H1 (cell line): ENCODE measurements around the gene AXIN2. TPM values are rescaled to one million over a fixed set of nuclear protein-coding genes. Genes with fewer than 3 reads are reported as not detected.

ENCODE experiments used
- CTCF ChIA-PET: fragments of 300-600 bp; sonication (Branson Sonifier 250); formaldehyde crosslinking; loops from one replicate; lab custom pipeline; 2021; ENCODE audit not compliant: partially characterized antibody; lab: Charles Lee
- POLR2A ChIA-PET: fragments of 300-600 bp; sonication (Branson Sonifier 250); formaldehyde crosslinking; loops from one replicate; lab custom pipeline; 2021; ENCODE audit warnings: inconsistent platforms; ENCODE audit not compliant: partially characterized antibody; lab: Charles Lee
- DNase-seq, 2 experiments: peaks; one replicate each; pipeline versions ENCODE4 v3.0.0 to v3.0.0-alpha.2; 2010 to 2022; ENCODE audit warnings: low spot score in 2 of 2, low read depth in 1 of 2, mixed read lengths in 1 of 2
- FAIRE-seq: peaks from 2 replicates; lab custom pipeline; 2011; peaks lifted over from hg19 to GRCh38; lab: Jason Lieb, UNC
- H2AFZ ChIP-seq: 2 replicates; pipeline ENCODE4 v1.8.1; 2012; ENCODE audit warnings: low read length, inconsistent platforms
- H2AK5ac ChIP-seq: 2 replicates; pipeline ENCODE4 v1.6.1; 2013; ENCODE audit warnings: low read depth, low read length
- H2BK120ac ChIP-seq: replicated peaks from 2 replicates; pipeline ENCODE3; 2013; ENCODE audit warnings: low read depth, low read length, inconsistent platforms
- H2BK12ac ChIP-seq: 2 replicates; pipeline ENCODE4 v1.6.1; 2013; ENCODE audit warnings: low read depth, low read length
- H2BK15ac ChIP-seq: 2 replicates; pipeline ENCODE4 v1.6.1; 2013; ENCODE audit warnings: low read length
- H2BK20ac ChIP-seq: 2 replicates; pipeline ENCODE4 v1.6.1; 2013; ENCODE audit warnings: low read length
- H2BK5ac ChIP-seq: 2 replicates; pipeline ENCODE4 v1.6.1; 2013; ENCODE audit warnings: low read depth, low read length
- H3K14ac ChIP-seq: 2 replicates; pipeline ENCODE4 v1.6.1; 2013; ENCODE audit warnings: inconsistent platforms; ENCODE audit not compliant: insufficient read length
- H3K18ac ChIP-seq: 2 replicates; pipeline ENCODE4 v1.6.1; 2013; ENCODE audit warnings: low read length; ENCODE audit errors: extremely low read depth
- H3K23ac ChIP-seq: 2 replicates; pipeline ENCODE4 v1.6.1; 2013; ENCODE audit warnings: inconsistent platforms; ENCODE audit not compliant: insufficient read length
- H3K23me2 ChIP-seq: 2 replicates; pipeline ENCODE4 v1.6.1; 2013; ENCODE audit warnings: low read depth, low read length
- H3K27ac ChIP-seq: 2 replicates; pipeline ENCODE4 v1.6.1; 2011; ENCODE audit warnings: low read depth, low read length, inconsistent platforms
- H3K27me3 ChIP-seq, 4 experiments: replicated peaks in 1 of 4; 1 replicate in 1 of 4; 2 replicates in 3 of 4; pipeline versions ENCODE4 v1.6.1 to v1.8.1; 2011 to 2013; ENCODE audit warnings: low read length in 3 of 4, mild to moderate bottlenecking in 3 of 4, inconsistent platforms in 2 of 4, mixed read lengths in 2 of 4, moderate library complexity in 1 of 4; ENCODE audit not compliant: control insufficient read depth in 3 of 4, insufficient read depth in 3 of 4; ENCODE audit errors: extremely low read depth in 1 of 4
- H3K36me3 ChIP-seq, 4 experiments: 2 replicates each; pipeline versions ENCODE4 v1.6.1 to v1.8.1; 2011 to 2013; ENCODE audit warnings: mild to moderate bottlenecking in 4 of 4, low read length in 3 of 4, moderate library complexity in 2 of 4, control low read depth in 1 of 4, inconsistent platforms in 1 of 4; ENCODE audit not compliant: insufficient read depth in 4 of 4, control insufficient read depth in 2 of 4
- H3K4ac ChIP-seq: replicated peaks from 2 replicates; pipeline ENCODE3; 2013; ENCODE audit warnings: low read length, low read depth, mixed read lengths, inconsistent platforms; ENCODE audit not compliant: insufficient read length
- H3K4me1 ChIP-seq, 4 experiments: replicated peaks in 1 of 4; 1 replicate in 1 of 4; 2 replicates in 3 of 4; pipeline versions ENCODE4 v1.6.1 to v1.8.1; 2011 to 2013; ENCODE audit warnings: low read length in 3 of 4, inconsistent platforms in 2 of 4, mixed read lengths in 1 of 4; ENCODE audit not compliant: insufficient read depth in 4 of 4, control insufficient read depth in 3 of 4
- H3K4me2 ChIP-seq, 2 experiments: 2 replicates each; pipeline versions ENCODE4 v1.6.1 to v1.8.1; 2011 to 2013; ENCODE audit warnings: low read depth in 2 of 2, low read length in 2 of 2, control low read depth in 1 of 2, inconsistent platforms in 1 of 2, mild to moderate bottlenecking in 1 of 2; ENCODE audit not compliant: insufficient read depth in 1 of 2
- H3K4me3 ChIP-seq, 4 experiments: fragments of 200-600, 300-600 bp in 1 of 4; sonication (generic), shearing (Covaris generic), sonication (Bioruptor Twin) in 1 of 4; 2 replicates each; pipeline versions ENCODE4 v1.5.1 to v1.8.1; 2011 to 2016; ENCODE audit warnings: low read length in 4 of 4, low read depth in 3 of 4, control low read depth in 2 of 4, inconsistent platforms in 2 of 4, mild to moderate bottlenecking in 2 of 4, mixed read lengths in 1 of 4, moderate library complexity in 1 of 4; ENCODE audit not compliant: insufficient read depth in 2 of 4; ENCODE audit errors: extremely low read depth in 1 of 4
- H3K56ac ChIP-seq: replicated peaks from 2 replicates; pipeline ENCODE3; 2013; ENCODE audit warnings: low read depth, mild to moderate bottlenecking, mixed read lengths, low read length, inconsistent platforms; ENCODE audit not compliant: insufficient read length
- H3K79me1 ChIP-seq: 2 replicates; pipeline ENCODE4 v1.6.1; 2013; ENCODE audit warnings: low read depth, low read length, control low read depth
- H3K79me2 ChIP-seq, 2 experiments: 2 replicates each; pipeline versions ENCODE4 v1.6.1 to v1.8.1; 2012 to 2013; ENCODE audit warnings: low read length in 2 of 2, mild to moderate bottlenecking in 2 of 2, inconsistent platforms in 1 of 2; ENCODE audit not compliant: insufficient read depth in 2 of 2, control insufficient read depth in 1 of 2
- H3K9ac ChIP-seq, 4 experiments: replicated peaks in 1 of 4; 1 replicate in 1 of 4; 2 replicates in 3 of 4; pipeline versions ENCODE4 v1.6.1 to v1.8.1; 2011 to 2013; ENCODE audit warnings: low read depth in 3 of 4, low read length in 3 of 4, control low read depth in 2 of 4, mild to moderate bottlenecking in 2 of 4, moderate library complexity in 2 of 4, inconsistent platforms in 1 of 4; ENCODE audit errors: extremely low read depth in 1 of 4
- H3K9me3 ChIP-seq, 2 experiments: 2 replicates each; pipeline versions ENCODE4 v1.6.1 to v1.8.1; 2012 to 2013; ENCODE audit warnings: mild to moderate bottlenecking in 2 of 2, moderate library complexity in 2 of 2, control low read depth in 1 of 2, inconsistent platforms in 1 of 2, low read depth in 1 of 2, low read length in 1 of 2, mixed read lengths in 1 of 2; ENCODE audit not compliant: insufficient read depth in 2 of 2
- H4K20me1 ChIP-seq, 2 experiments: replicated peaks in 1 of 2; 2 replicates each; pipeline versions ENCODE3 to v1.8.1; 2011 to 2013; ENCODE audit warnings: inconsistent platforms in 2 of 2, low read length in 2 of 2, mild to moderate bottlenecking in 1 of 2; ENCODE audit not compliant: insufficient read depth in 2 of 2, control insufficient read depth in 1 of 2
- H4K5ac ChIP-seq: 2 replicates; pipeline ENCODE4 v1.6.1; 2013; ENCODE audit warnings: low read length, low read depth, mixed read lengths, inconsistent platforms; ENCODE audit not compliant: insufficient read length
- H4K8ac ChIP-seq: 2 replicates; pipeline ENCODE4 v1.8.0; 2013; ENCODE audit warnings: mild to moderate bottlenecking, moderate library complexity, low read length, inconsistent platforms; ENCODE audit not compliant: insufficient read depth; ENCODE audit errors: extremely low read depth
- H4K91ac ChIP-seq: replicated peaks from 2 replicates; pipeline ENCODE3; 2013; ENCODE audit warnings: low read length, mixed read lengths, inconsistent platforms; ENCODE audit not compliant: insufficient read length
- ATF3 ChIP-seq: IDR thresholded peaks from 2 replicates; pipeline ENCODE4 v1.6.1; 2011; ENCODE audit warnings: low read depth, mild to moderate bottlenecking, low read length; ENCODE audit not compliant: insufficient read depth
- CBX8 ChIP-seq: fragments of 300-800, 300-1000 bp; sonication (generic); IDR thresholded peaks from 2 replicates; pipeline ENCODE4 v1.7.1; 2016; ENCODE audit warnings: low read depth, low read length, borderline replicate concordance
- CTCF ChIP-seq, 3 experiments: IDR thresholded peaks; 1 replicate in 2 of 3; 2 replicates in 1 of 3; pipeline versions ENCODE4 v1.5.1 to v1.6.1; 2011; ENCODE audit warnings: low read length in 3 of 3, mild to moderate bottlenecking in 3 of 3, inconsistent platforms in 2 of 3, low read depth in 1 of 3, moderate library complexity in 1 of 3; ENCODE audit not compliant: insufficient read depth in 1 of 3; ENCODE audit errors: control extremely low read depth in 1 of 3
- GTF2F1 ChIP-seq: IDR thresholded peaks from 2 replicates; pipeline ENCODE4 v1.6.1; 2012; ENCODE audit warnings: low read depth, low read length, improper control_type of control experiment, borderline replicate concordance
- MAFK ChIP-seq: IDR thresholded peaks from 2 replicates; pipeline ENCODE4 v1.6.1; 2012; ENCODE audit warnings: low read depth, mild to moderate bottlenecking, improper control_type of control experiment, low read length
- RFX5 ChIP-seq: IDR thresholded peaks from 2 replicates; pipeline ENCODE4 v1.6.1; 2011; ENCODE audit warnings: low read depth, low read length, improper control_type of control experiment, borderline replicate concordance
- RNF2 ChIP-seq: fragments of 200-900, 300-1000 bp; sonication (generic); IDR thresholded peaks from 2 replicates; pipeline ENCODE4 v1.7.1; 2016; ENCODE audit warnings: borderline replicate concordance, low read depth, mild to moderate bottlenecking, antibody characterized with exemption, low read length; ENCODE audit not compliant: poor library complexity, severe bottlenecking; ENCODE audit errors: missing control alignments
- YY1 ChIP-seq: IDR thresholded peaks from 2 replicates; pipeline ENCODE4 v1.6.1; 2011; ENCODE audit warnings: low read depth, mild to moderate bottlenecking, low read length
- WGBS, 2 experiments: shearing (Covaris generic) in 1 of 2; methylation state at CpG; one replicate each; pipeline versions ENCODE4 v1.1.6 to v1.1.7; 2013 to 2015; ENCODE audit warnings: low lambda C conversion rate in 2 of 2, mixed read lengths in 2 of 2, inconsistent platforms in 1 of 2, low coverage in 1 of 2, missing lambda C conversion rate in 1 of 2; ENCODE audit not compliant: insufficient replicate concordance in 2 of 2, insufficient coverage in 1 of 2, insufficient read length in 1 of 2; ENCODE audit errors: extremely low coverage in 1 of 2, missing lambda C conversion rate in 1 of 2; 5-methylcytosine and 5-hydroxymethylcytosine counted together
- polyA plus RNA-seq, 7 experiments: library from polyadenylated mRNA; depleted of rRNA in 3 of 7; stranded (reverse) in 5 of 7; unstranded in 2 of 7; fragments of >200 nt in 5 of 7; fragments of 200-250 nt in 2 of 7; gene quantifications; 1 replicate in 5 of 7; 2 replicates in 1 of 7; 4 replicates in 1 of 7; pipeline versions ENCODE4 v1.2.1 to v1.2.3, GENCODE V29; 2011 to 2013; ENCODE audit warnings: missing spikeins in 2 of 7, mixed read lengths in 2 of 7
- total RNA-seq: library from RNA; stranded (reverse); fragmentation: NEBNext Ultra II Directional; extraction: Animal tissue kit (Norgen Biotek cat#: 25700); gene quantifications from 2 replicates; pipeline ENCODE4 v1.2.1, GENCODE V29; 2021

Gene AXIN2
- total and polyA plus RNA-seq, 2 of the 8 experiments (the other 6 are each of a cell fraction or from before 2014, with no cell fraction given) = 17.7 to 33.4 TPM

GRCh38 chr17:65533852-65534457 lies 27.5 kb downstream of the AXIN2 start:
- H3K27ac ChIP-seq = no peak overlapping the region
- no peak overlapping the region for H2BK15ac ChIP-seq
- peaks cover 6 to 23% (median 19%) of the 10 kb centered on the region in 4 experiments for H3K4me1 ChIP-seq
- no peaks in the 10 kb centered on the region for H3K9me3 ChIP-seq
- FAIRE-seq (no peak), DNase-seq (no peak)
- no peak overlapping the region for H4K8ac ChIP-seq
- no peak overlapping the region for H4K5ac ChIP-seq
- H3K4me3 ChIP-seq = no peak overlapping the region
- no peak overlapping the region for H2AFZ ChIP-seq
- 96% methylated on average over 9 of the region's 9 CpGs; no CpG with 5 or more reads in 1 of the 2 experiments for WGBS, 2 experiments
- no peak overlapping the region for H2BK12ac ChIP-seq
- CTCF ChIA-PET = interaction anchor here (1.3 to 1.4 kb wide), 2 partner anchors 23 to 302 kb away, joined by 3 to 6 read pairs; no protein-coding TSS in a partner anchor
- H3K23me2 ChIP-seq = no peaks in the 10 kb centered on the region
- H3K56ac ChIP-seq = no peak overlapping the region
- H2AK5ac ChIP-seq = no peak overlapping the region
- H3K4me2 ChIP-seq = no peak overlapping the region
- peaks cover 0 to 14% of the 10 kb centered on the region in 2 experiments for H4K20me1 ChIP-seq
- no peak overlapping the region for H3K9ac ChIP-seq
- H3K27me3 ChIP-seq = no peaks in the 10 kb centered on the region
- H3K79me2 ChIP-seq = no peaks in the 10 kb centered on the region
- H3K79me1 ChIP-seq = peaks cover 5% of the 10 kb centered on the region
- no peak overlapping the region for H2BK20ac ChIP-seq
- H4K91ac ChIP-seq = no peak overlapping the region
- H3K36me3 ChIP-seq = peaks cover 25 to 88% (median 51%) of the 10 kb centered on the region in 4 experiments
- H3K4ac ChIP-seq = no peak overlapping the region
- POLR2A ChIA-PET = no interaction called here
- H3K18ac ChIP-seq = no peak overlapping the region
- H3K23ac ChIP-seq = no peak overlapping the region
- H2BK5ac ChIP-seq = no peak overlapping the region
- no peak overlapping the region for H3K14ac ChIP-seq
- H2BK120ac ChIP-seq = no peak overlapping the region
- no peak for TF ChIP-seq YY1
- TF ChIP-seq RNF2 = no peak
- TF ChIP-seq ATF3 = no peak
- no peak for TF ChIP-seq CBX8
- no peak for TF ChIP-seq CTCF (IDR thresholded peaks at IDR 0.05; ENCODE audit: control extremely low read depth in 1 of 3, insufficient read depth in 1 of 3, low read depth in 1 of 3, low read length in 3 of 3)
- no peak for TF ChIP-seq MAFK
- no peak for TF ChIP-seq GTF2F1
- TF ChIP-seq RFX5 = no peak
